Fibroblast of the conjunctiva (primary cell): ENCODE data around the gene GLS.
"Not testable (repeated sequence)": the region's sequence is repeated elsewhere in the genome, so short reads cannot be mapped to it uniquely, and the experiment has no call there.

ENCODE experiments used
- DNase-seq: peaks from one replicate; pipeline ENCODE4 v3.0.0-alpha.2; 2010; ENCODE audit warnings: low read depth

The GLS gene

DNA sequence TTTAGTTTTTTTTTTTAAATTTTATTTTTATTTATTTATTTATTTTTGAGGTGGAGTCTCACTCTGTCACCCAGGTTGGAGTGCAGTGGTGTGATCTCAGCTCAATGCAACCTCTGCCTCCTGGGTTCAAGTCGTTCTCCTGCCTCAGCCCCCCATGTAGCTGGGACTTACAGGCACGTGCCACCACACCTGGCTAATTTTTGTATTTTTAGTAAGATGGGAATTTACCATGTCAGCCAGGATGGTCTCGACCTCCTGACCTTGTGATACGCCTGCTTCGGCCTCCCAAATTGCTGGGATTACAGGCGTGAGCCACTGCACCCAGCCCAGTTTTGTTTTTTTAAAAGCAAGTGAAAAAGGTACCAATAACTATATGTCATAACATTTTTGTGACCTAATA, 5.2 kb downstream of the GLS start:
- not testable (repeated sequence) for DNase-seq

- no peak for DNase-seq
Observed at GRCh38 chr2:190887089-190887488, 6.5 kb downstream of the GLS start.

DNA sequence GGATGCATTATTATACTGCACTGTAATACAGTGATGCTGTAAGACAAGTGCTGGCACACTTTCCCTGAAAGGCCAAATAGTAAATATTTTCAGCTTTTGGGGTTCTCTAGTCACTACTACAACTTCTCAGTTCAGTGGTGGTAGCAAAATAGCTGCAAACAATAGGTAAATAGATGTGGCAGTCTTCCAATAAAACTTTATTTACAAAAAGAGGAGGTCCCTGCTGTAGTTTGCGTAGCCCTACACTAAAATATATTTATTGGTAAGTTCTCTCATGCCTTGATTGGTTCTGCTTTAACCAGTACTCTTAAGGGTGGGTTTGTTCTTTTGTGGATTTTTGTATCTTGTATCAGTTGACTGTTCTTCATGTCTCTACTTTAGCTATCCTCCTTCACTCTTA, 7.8 kb downstream of the GLS start:
- DNase-seq: no peak

DNA sequence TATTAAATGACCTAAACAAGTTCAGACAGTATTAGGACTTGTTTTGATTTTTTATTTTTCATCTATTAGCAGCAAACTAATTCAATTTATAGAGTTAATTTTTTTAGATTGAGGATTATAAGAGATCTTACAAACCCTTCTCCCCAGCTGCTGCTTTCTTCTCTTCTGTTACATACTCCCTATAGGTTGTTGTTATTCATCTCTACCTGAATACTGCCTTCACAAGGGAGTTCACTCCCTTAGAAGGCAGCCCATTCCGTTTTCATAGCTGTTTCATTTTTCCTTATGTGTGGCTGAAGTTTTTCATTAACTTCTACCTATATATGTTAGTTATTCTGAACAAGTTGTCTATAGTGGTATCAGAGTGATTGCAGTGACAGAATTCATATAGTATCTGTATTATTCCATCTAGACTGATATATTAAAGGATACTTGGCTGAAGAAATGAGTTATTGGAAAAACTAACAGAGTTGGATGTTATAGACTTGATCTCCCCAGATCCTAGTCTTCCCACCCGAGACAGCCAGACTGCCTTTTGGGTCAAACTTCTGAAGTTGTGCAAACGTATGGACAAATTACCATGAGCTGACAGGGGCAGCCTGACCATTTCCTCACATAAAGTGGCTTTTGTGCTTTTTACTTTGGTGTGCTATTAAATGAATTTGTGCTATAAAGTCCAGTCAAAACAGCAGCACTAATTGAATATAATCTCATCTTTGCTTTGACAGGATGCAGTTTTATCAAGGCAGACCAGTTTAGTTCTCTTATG, 8.7 kb downstream of the GLS start:
- DNase-seq: no peak

GRCh38 chr2:190891372-190891771, 10.8 kb downstream of the GLS start:
- no peak for DNase-seq

- DNase-seq: no peak
Observed at GRCh38 chr2:190891889-190892288, 11.3 kb downstream of the GLS start.

DNA sequence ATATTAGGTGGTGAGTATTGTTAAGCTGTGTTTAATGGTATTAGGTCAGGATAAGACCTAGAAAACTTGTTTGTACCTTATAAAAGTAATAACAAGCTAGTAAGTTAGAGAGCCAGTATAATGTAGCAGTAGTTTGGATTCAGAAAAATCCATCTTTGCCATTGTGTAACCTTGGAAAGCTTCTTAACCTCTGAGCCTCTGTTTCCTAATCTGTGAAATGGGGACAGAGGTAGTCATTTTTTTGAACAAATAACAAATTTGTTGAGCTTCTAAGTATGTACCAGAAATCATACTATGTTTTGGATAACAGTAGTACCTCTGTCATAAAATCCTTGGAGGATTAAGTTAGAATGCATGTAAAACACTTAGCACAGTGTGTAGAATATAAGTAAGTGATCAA, 12.5 kb downstream of the GLS start:
- no peak for DNase-seq

DNA sequence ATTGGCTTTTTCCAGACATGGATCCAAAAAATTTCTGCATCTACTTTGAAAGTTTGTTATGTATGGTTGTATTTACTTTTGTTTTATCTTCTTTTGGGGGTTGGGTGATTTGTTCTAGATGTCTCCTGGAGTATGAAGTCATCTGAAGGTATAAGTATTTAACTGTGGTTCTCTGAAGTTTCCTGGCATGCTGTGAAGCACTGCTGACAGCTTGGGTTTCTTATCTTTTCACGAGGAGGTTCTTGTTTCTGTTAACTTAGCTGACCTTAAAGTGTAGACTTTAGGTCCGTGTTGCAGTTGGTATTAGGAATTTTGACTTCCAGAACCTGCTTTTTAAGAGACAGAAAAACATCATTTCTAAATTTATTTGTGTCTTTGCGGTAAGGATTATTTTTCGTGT, 15.9 kb downstream of the GLS start:
- DNase-seq: no peak

GRCh38 chr2:190903693-190904450, 23.3 kb downstream of the GLS start:
- no peak for DNase-seq

- DNase-seq: no peak
Observed at GRCh38 chr2:190904640-190905261, 24.1 kb downstream of the GLS start.

DNA sequence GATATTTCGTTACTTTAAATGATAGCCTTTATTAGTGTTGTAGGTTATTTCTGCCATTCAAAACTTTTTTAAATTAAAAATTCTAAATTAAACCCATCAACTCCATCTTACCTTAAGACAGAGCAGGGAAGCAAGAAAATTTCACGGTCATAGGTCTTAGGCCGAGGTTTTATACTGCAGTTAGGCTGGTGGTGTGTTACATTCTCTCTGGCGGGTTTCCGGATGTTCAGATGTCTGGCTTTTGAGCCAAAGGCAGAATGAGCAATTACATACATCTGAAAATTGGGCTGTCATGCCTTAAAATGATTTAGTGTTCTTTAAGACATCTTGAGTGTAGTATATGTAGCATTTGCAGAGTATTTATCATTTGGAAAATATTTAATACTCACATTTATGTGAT, 27.9 kb downstream of the GLS start:
- DNase-seq: no peak

DNA sequence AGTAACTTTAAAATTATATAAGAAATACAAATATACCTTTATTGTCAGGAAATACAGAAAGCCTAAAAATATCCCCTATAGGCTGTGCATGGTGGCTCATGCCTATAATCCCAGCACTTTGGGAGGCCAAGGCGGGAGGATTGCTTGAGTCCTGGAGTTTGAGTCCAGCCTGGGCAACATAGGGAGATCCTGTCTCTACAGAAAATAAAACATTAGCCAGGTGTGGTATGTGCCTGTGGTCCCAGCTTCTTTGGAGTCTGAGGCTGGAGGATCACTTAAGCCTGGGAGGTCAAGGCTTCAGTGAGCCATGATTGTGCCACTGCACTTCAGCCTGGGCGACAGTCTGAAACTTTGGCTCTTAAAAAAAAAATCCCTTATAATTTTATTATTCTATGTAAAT, 29.1 kb downstream of the GLS start:
- DNase-seq: no peak

DNA sequence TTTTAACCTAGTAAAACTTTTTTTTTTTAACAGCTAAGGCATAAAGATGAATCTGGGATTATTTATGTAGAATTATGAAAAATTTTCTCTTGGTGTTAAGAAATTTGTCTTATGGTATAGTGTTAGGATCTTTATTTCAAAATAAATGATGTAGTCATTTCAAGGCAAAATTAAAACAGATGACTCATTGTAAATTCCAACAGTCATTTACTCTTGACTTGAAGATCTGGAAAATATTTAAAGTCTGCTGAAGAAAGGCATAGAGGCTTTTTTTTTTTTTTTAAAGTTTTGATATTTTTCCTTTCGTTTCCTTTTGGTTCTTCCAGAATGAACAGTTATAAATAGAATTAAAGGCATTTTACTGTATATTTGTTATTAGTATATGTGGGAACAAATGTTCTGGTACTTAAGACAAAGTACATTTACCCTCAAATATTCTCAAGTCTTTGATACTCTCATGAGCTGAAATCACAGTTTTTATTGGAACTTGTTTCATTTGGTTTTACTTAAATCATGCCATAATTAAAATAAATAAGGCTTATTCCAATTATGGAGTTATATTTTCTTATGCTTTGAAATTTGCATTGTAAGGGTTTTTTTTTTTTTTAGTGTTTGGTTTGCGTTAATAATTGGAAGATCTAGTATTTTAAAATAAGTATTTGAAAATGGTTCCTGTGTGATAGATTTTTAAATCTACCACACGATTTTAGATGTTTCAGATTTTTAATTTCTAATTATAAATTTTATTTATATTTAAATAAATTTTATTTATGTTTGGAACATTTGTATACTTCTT, 29.9 kb downstream of the GLS start:
- no peak for DNase-seq

DNA sequence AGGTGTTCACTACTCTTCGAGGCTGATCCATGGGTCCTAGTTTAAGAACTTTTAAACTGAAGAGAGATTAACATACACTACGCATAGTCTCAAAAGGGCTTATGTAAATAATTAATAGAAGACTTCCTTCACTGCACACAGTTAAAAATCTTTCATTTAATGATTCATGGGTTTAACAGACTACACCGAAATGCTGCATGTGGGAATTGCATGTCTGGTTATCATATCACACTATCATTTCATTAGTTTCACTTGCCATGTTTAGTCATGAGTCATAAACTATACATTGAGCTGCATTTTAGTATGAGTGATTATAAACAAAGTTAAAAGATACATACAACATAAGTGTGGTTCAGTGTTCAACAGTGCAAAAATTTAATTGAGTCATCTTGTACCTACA, 31.2 kb downstream of the GLS start:
- DNase-seq: no peak

DNA sequence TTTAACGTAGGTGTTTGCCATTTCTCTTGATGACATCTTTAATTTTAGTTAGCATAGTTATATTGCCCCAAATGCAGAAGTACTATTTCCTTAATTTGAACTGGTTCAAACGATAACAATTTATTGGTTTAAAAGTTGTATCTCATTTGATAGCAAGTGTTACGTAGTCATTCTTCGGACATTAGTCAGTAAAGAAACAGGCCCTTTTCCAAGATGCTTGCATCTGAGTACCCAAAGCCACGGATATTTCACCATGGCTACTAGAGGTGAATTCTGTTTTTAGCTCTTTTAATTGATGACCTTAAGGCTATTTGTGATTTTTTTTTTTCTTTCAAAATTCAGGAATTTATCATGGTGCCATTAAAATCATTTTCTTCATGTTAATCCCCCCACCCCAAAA, 32.1 kb downstream of the GLS start:
- DNase-seq: no peak

GRCh38 chr2:190913725-190914124, 33.1 kb downstream of the GLS start:
- no peak for DNase-seq

DNA sequence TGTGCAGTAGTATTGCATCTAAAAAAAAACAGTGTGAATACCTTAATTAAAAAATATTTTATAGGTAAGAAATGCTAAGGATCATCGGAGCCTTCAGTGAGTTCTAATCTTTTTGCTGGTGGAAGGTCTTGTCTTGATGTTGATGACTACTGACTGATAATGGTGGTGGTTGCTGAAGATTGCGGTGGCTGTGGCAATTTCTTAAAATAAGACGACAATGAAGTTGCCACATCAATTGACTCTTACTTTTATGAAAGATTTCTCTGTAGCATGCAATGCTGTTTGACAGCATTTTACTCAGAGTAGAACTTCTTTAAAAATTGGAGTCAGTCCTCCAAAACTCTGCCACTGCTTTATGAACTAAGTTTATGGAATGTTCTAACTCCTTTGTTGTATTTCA, 36.2 kb downstream of the GLS start:
- no peak for DNase-seq

DNA sequence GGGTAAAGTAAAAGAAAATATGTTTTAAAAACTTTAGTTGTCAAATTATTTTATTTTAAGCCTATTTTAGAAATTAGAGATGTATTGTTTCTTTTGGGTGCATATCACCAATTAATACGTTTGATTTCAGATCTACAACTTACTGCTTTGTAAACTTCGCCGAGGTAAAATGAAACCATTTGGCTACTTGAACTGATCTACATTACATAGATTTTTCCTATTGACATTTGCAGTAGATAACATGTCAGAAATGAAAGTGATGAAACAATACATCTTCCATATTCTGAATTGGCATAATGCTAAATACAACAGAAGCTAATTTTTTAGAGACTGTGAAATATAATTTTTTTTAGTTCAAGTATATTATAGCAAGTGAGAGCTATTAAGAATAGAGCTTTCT, 39.5 kb downstream of the GLS start:
- DNase-seq: no peak

DNA sequence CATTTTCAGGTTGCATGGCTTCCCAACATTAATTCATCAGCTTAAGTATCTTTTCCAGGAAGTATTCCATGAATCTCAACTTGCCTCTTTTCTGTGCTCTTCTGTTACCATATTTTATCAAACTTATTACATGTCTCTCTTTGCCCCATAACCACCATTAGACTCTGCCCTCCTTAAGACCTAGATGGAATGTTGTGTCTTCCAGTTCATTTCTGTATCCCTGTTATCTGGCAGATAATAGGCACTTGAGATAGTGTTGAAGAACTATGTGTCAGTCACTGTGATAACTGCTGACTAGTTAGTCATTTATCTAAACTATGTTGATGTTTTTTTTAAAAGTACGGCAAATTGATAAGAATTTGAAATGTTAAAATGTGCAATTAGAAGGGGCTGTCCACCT, 41.8 kb downstream of the GLS start:
- DNase-seq: no peak

DNA sequence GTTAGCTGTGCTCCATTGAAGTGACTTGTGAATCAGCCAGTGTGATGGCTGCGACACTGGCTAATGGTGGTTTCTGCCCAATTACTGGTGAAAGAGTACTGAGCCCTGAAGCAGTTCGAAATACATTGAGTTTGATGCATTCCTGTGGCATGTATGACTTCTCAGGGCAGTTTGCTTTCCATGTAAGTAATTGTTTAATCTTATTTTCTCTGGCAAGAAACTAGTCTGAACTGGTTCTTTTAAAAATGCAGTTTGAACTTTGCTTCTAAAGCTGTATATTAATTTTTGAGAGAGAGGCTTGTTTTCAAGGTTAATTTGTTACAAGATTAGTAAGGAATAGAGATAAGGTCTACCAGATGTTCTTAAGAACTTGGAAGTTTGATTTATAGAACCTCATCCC, 46.7 kb downstream of the GLS start:
- DNase-seq: no peak

DNA sequence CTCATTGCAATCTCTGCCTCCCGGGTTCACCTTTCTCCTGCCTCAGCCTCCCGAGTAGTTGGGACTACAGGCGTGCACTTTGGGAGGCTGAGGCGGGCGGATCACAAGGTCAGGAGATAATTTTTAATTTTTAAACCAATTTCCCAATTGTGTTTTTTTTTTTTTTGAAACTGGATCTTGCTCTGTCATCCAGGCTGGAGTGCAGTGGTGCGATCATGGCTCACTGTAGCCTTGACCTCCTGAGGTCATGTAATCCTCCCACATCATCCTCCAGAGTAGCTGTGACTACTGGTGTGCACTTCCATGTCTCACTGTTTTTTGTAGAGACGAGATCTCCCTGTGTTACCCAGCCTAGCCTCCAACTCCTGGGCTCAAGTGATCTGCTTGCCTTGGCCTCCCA, 49.3 kb downstream of the GLS start:
- DNase-seq: no peak

GRCh38 chr2:190930411-190930810, 49.8 kb downstream of the GLS start:
- no peak for DNase-seq

- DNase-seq: no peak
Observed at GRCh38 chr2:190932514-190932913, 51.9 kb downstream of the GLS start.
